H9 (cell line): ENCODE results near the gene ASCC3. TPM values are rescaled to one million over a fixed set of nuclear protein-coding genes. Genes with fewer than 3 reads are reported as not detected.

Source experiments
- DNase-seq: peaks from one replicate; pipeline ENCODE4 v3.0.0-alpha.2; 2017
- H2AFZ ChIP-seq: one replicate; pipeline ENCODE4 v1.6.1; 2013; ENCODE audit warnings: mild to moderate bottlenecking, low read length, control low read depth, moderate library complexity
- H2AK5ac ChIP-seq: 2 replicates; pipeline ENCODE4 v1.6.1; 2013; ENCODE audit warnings: low read length, control low read depth, mixed read lengths; ENCODE audit not compliant: insufficient read length
- H2BK120ac ChIP-seq: one replicate; pipeline ENCODE4 v1.6.1; 2013; ENCODE audit warnings: low read depth, mild to moderate bottlenecking, low read length, control low read depth, inconsistent platforms; ENCODE audit not compliant: poor library complexity, severe bottlenecking
- H2BK12ac ChIP-seq: 2 replicates; pipeline ENCODE4 v1.6.1; 2013; ENCODE audit warnings: low read length, control low read depth, mixed read lengths, low read depth; ENCODE audit not compliant: insufficient read length
- H2BK15ac ChIP-seq: 2 replicates; pipeline ENCODE4 v1.6.1; 2013; ENCODE audit warnings: low read depth, low read length, control low read depth
- H2BK20ac ChIP-seq: one replicate; pipeline ENCODE4 v1.6.1; 2013; ENCODE audit warnings: low read depth, mild to moderate bottlenecking, low read length, control low read depth, inconsistent platforms; ENCODE audit not compliant: poor library complexity, severe bottlenecking
- H2BK5ac ChIP-seq: 2 replicates; pipeline ENCODE4 v1.6.1; 2013; ENCODE audit warnings: low read length, control low read depth, mixed read lengths; ENCODE audit not compliant: insufficient read length
- H3K14ac ChIP-seq: 2 replicates; pipeline ENCODE4 v1.6.1; 2013; ENCODE audit warnings: low read length, control low read depth; ENCODE audit not compliant: insufficient read depth
- H3K18ac ChIP-seq: 2 replicates; pipeline ENCODE4 v1.6.1; 2013; ENCODE audit warnings: low read depth, mild to moderate bottlenecking, mixed read lengths, low read length, control low read depth; ENCODE audit not compliant: insufficient read length
- H3K23ac ChIP-seq: 2 replicates; pipeline ENCODE4 v1.6.1; 2013; ENCODE audit warnings: low read length, control low read depth, mixed read lengths, low read depth; ENCODE audit not compliant: insufficient read length
- H3K23me2 ChIP-seq: 2 replicates; pipeline ENCODE4 v1.6.1; 2013; ENCODE audit warnings: low read depth, mild to moderate bottlenecking, mixed read lengths, low read length, control low read depth; ENCODE audit not compliant: insufficient read length, poor library complexity, severe bottlenecking
- H3K27ac ChIP-seq: 2 replicates; pipeline ENCODE4 v1.5.1; 2013; ENCODE audit warnings: low read length, control low read depth, mixed read lengths, low read depth; ENCODE audit not compliant: insufficient read length
- H3K27me3 ChIP-seq: 2 replicates; pipeline ENCODE4 v1.6.1; 2013; ENCODE audit warnings: low read length, control low read depth, inconsistent platforms; ENCODE audit not compliant: insufficient read depth
- H3K4ac ChIP-seq: 2 replicates; pipeline ENCODE4 v1.6.1; 2013; ENCODE audit warnings: low read depth, mild to moderate bottlenecking, control low read depth, inconsistent platforms, low read length, moderate library complexity
- H3K4me1 ChIP-seq: 2 replicates; pipeline ENCODE4 v1.6.1; 2013; ENCODE audit warnings: low read length, control low read depth, inconsistent platforms; ENCODE audit not compliant: insufficient read depth
- H3K4me2 ChIP-seq: 2 replicates; pipeline ENCODE4 v1.6.1; 2013; ENCODE audit warnings: low read length, control low read depth, mixed read lengths; ENCODE audit not compliant: insufficient read length, insufficient read depth
- H3K56ac ChIP-seq: 2 replicates; pipeline ENCODE4 v1.6.1; 2013; ENCODE audit warnings: low read depth, mild to moderate bottlenecking, mixed read lengths, low read length, control low read depth; ENCODE audit not compliant: insufficient read length
- H3K79me1 ChIP-seq: 2 replicates; pipeline ENCODE4 v1.6.1; 2013; ENCODE audit warnings: low read depth, mild to moderate bottlenecking, moderate library complexity, low read length, control low read depth, inconsistent platforms; ENCODE audit not compliant: insufficient read depth, poor library complexity, severe bottlenecking
- H3K79me2 ChIP-seq: 2 replicates; pipeline ENCODE4 v1.6.1; 2013; ENCODE audit warnings: low read length, control low read depth, inconsistent platforms; ENCODE audit not compliant: insufficient read depth
- H3K9ac ChIP-seq: 2 replicates; pipeline ENCODE4 v1.6.1; 2013; ENCODE audit warnings: low read length, control low read depth, mixed read lengths; ENCODE audit not compliant: insufficient read length; ENCODE audit errors: extremely low read depth
- H3K9me3 ChIP-seq: one replicate; pipeline ENCODE4 v1.6.1; 2013; ENCODE audit warnings: low read depth, low read length, inconsistent platforms; ENCODE audit not compliant: control insufficient read depth
- H3T11ph ChIP-seq: one replicate; pipeline ENCODE4 v1.6.1; 2013; ENCODE audit warnings: mild to moderate bottlenecking, low read length, control low read depth, inconsistent platforms
- H4K20me1 ChIP-seq: one replicate; pipeline ENCODE4 v1.6.1; 2013; ENCODE audit not compliant: control insufficient read depth, insufficient read length, insufficient read depth
- H4K5ac ChIP-seq: 2 replicates; pipeline ENCODE4 v1.6.1; 2013; ENCODE audit warnings: low read depth, mild to moderate bottlenecking, mixed read lengths, low read length, control low read depth; ENCODE audit not compliant: insufficient read length
- H4K8ac ChIP-seq: replicated peaks from 2 replicates; pipeline ENCODE4 v1.6.1; 2013; ENCODE audit warnings: low read length, control low read depth, mixed read lengths, low read depth; ENCODE audit not compliant: insufficient read length
- H4K91ac ChIP-seq: 2 replicates; pipeline ENCODE4 v1.6.1; 2013; ENCODE audit warnings: low read depth, mild to moderate bottlenecking, moderate library complexity, mixed read lengths, low read length, control low read depth; ENCODE audit not compliant: insufficient read length
- H3K27ac Mint-ChIP-seq, 3 experiments: 2 replicates in 2 of 3; 3 replicates in 1 of 3; pipeline ENCODE4 v1.8.0; 2020 to 2021; ENCODE audit warnings: mixed read lengths in 3 of 3, mild to moderate bottlenecking in 1 of 3, moderate library complexity in 1 of 3
- H3K27me3 Mint-ChIP-seq: 2 replicates; pipeline ENCODE4 v1.8.0; 2021; ENCODE audit warnings: low read depth, mild to moderate bottlenecking, moderate library complexity, mixed read lengths
- H3K36me3 Mint-ChIP-seq, 3 experiments: 2 replicates in 2 of 3; 3 replicates in 1 of 3; pipeline ENCODE4 v1.8.0; 2020 to 2021; ENCODE audit warnings: low read depth in 3 of 3, mixed read lengths in 3 of 3; ENCODE audit not compliant: insufficient read depth in 1 of 3
- H3K4me1 Mint-ChIP-seq, 2 experiments: 2 replicates each; pipeline ENCODE4 v1.8.0; 2020; ENCODE audit warnings: mixed read lengths in 2 of 2
- H3K4me3 Mint-ChIP-seq, 2 experiments: 2 replicates in 1 of 2; 3 replicates in 1 of 2; pipeline ENCODE4 v1.8.0; 2020 to 2021; ENCODE audit warnings: mild to moderate bottlenecking in 2 of 2, mixed read lengths in 2 of 2, moderate library complexity in 1 of 2
- H3K9me3 Mint-ChIP-seq, 2 experiments: 2 replicates in 1 of 2; 3 replicates in 1 of 2; pipeline ENCODE4 v1.8.0; 2020; ENCODE audit warnings: mild to moderate bottlenecking in 2 of 2, mixed read lengths in 2 of 2, moderate library complexity in 1 of 2
- CTCF ChIP-seq: fragments of 200-600 bp; sonication (generic); conservative IDR thresholded peaks from 3 replicates; pipeline ENCODE4 v1.8.0; 2021; ENCODE audit warnings: antibody characterized with exemption, mild to moderate bottlenecking
- WGBS: extraction: QIAGEN DNeasy Blood & Tissue Kit; methylation state at CpG from one replicate; pipeline ENCODE4 v1.1.7; 2013; ENCODE audit warnings: missing lambda C conversion rate, low lambda C conversion rate, mixed read lengths; ENCODE audit not compliant: insufficient read length; ENCODE audit errors: extremely low coverage; 5-methylcytosine and 5-hydroxymethylcytosine counted together
- total RNA-seq: library from RNA; stranded (reverse); gene quantifications from 2 replicates; pipeline ENCODE4 v1.2.1, GENCODE V29; 2021

Gene ASCC3
- total RNA-seq, 1 experiment from 2014 or later: 63.8 TPM

GRCh38 chr6:100491952-100492670, 389.0 kb downstream of the ASCC3 start:
- Histone ChIP-seq H2BK20ac (no peak overlapping the region), H3K18ac (no peak overlapping the region), H4K5ac (no peak overlapping the region), H3K56ac (no peak overlapping the region), H4K20me1 (no peaks in the 10 kb centered on the region), H2BK15ac (no peak overlapping the region), H4K91ac (no peak overlapping the region), H3K4me1 (peaks cover 2% of the 10 kb centered on the region), H3K79me1 (no peaks in the 10 kb centered on the region), H3K14ac (no peak overlapping the region), H3K23me2 (no peaks in the 10 kb centered on the region), H2BK120ac (no peak overlapping the region), H3K4ac (no peak overlapping the region), H3K27ac (no peak overlapping the region), H3K79me2 (no peaks in the 10 kb centered on the region), H2BK5ac (no peak overlapping the region), H4K8ac (no peak overlapping the region), H3K9ac (no peak overlapping the region), H3K9me3 (no peaks in the 10 kb centered on the region), H3T11ph (no peak overlapping the region), H2AK5ac (no peak overlapping the region), H3K27me3 (no peaks in the 10 kb centered on the region), H2BK12ac (no peak overlapping the region), H3K23ac (no peak overlapping the region), H2AFZ (no peak overlapping the region), H3K4me2 (no peak overlapping the region)
- Mint-ChIP-seq H3K4me3 (no peak overlapping the region), H3K4me1 (peaks cover 11 to 16% of the 10 kb centered on the region in 2 experiments), H3K27me3 (peaks cover 3% of the 10 kb centered on the region; the same call in 1 of the 2 replicates), H3K36me3 (peaks cover 0 to 10% (median 5%) of the 10 kb centered on the region in 3 experiments; a peak in 4 of 7 replicates), H3K9me3 (peaks cover 6 to 13% of the 10 kb centered on the region in 2 experiments), H3K27ac (no peak overlapping the region)
- no CpG with 5 or more reads among the region's 13 CpGs for WGBS
- no peak for TF ChIP-seq CTCF
- DNase-seq: no peak
